ENCODE results near the gene DHRSX.
"Not testable (repeated sequence)": the region's sequence is repeated elsewhere in the genome, so short reads cannot be mapped to it uniquely, and the experiment has no call there.

Gene DHRSX

GRCh38 chrX:2500803-2501558 lies at the start of gene DHRSX, which contains the start of gene ZBED1:
Gene DHRSX (minus strand): TSS chrX:2500976. CDS start chrX:2500925, 51 bp downstream.
Gene ZBED1 (minus strand): TSS chrX:2500976. CDS start chrX:2490719, 10,257 bp downstream.
- peak in 1 of 2 donors; percentile 21 for DNase-seq (ENCODE audit: low read depth in 2 of 2)

GRCh38 chrX:2549876-2550275 lies 49.1 kb upstream of the DHRSX start:
- DNase-seq (ENCODE audit: low read depth in 2 of 2): no peak

- no peak for DNase-seq (ENCODE audit: low read depth in 2 of 2)
These were observed 48.1 kb upstream of the DHRSX start for GRCh38 chrX:2548711-2549423.

- DNase-seq (ENCODE audit: low read depth in 2 of 2): no peak
These were observed 47.0 kb upstream of the DHRSX start for GRCh38 chrX:2547736-2548135.

GRCh38 chrX:2546496-2546895 lies 45.7 kb upstream of the DHRSX start:
- no peak for DNase-seq (ENCODE audit: low read depth in 2 of 2)

GRCh38 chrX:2545144-2545543 lies 44.4 kb upstream of the DHRSX start:
- DNase-seq (ENCODE audit: low read depth in 2 of 2): no peak

GRCh38 chrX:2542826-2543521 lies 42.2 kb upstream of the DHRSX start:
- DNase-seq (ENCODE audit: low read depth in 2 of 2): no peak

- DNase-seq (ENCODE audit: low read depth in 2 of 2): no peak
These were observed 40.8 kb upstream of the DHRSX start for GRCh38 chrX:2541603-2542002.

GRCh38 chrX:2540426-2540947 lies 39.7 kb upstream of the DHRSX start:
- no peak for DNase-seq (ENCODE audit: low read depth in 2 of 2)

GRCh38 chrX:2539586-2539985 lies 38.8 kb upstream of the DHRSX start:
- no peak for DNase-seq (ENCODE audit: low read depth in 2 of 2)

GRCh38 chrX:2538031-2538757 lies 37.4 kb upstream of the DHRSX start:
- no peak for DNase-seq (ENCODE audit: low read depth in 2 of 2)

GRCh38 chrX:2536974-2537373 lies 36.2 kb upstream of the DHRSX start:
- DNase-seq (ENCODE audit: low read depth in 2 of 2): no peak

GRCh38 chrX:2536141-2536540 lies 35.4 kb upstream of the DHRSX start:
- DNase-seq (ENCODE audit: low read depth in 2 of 2): no peak

GRCh38 chrX:2534261-2535021 lies 33.7 kb upstream of the DHRSX start:
- not testable (repeated sequence) for DNase-seq (ENCODE audit: low read depth in 2 of 2)

GRCh38 chrX:2533424-2533823 lies 32.6 kb upstream of the DHRSX start:
- DNase-seq (ENCODE audit: low read depth in 2 of 2): no peak

GRCh38 chrX:2526390-2526789 lies 25.6 kb upstream of the DHRSX start:
- no peak for DNase-seq (ENCODE audit: low read depth in 2 of 2)

- DNase-seq (ENCODE audit: low read depth in 2 of 2): no peak
These were observed 23.1 kb upstream of the DHRSX start for GRCh38 chrX:2523911-2524310.

GRCh38 chrX:2521927-2522386 lies 21.2 kb upstream of the DHRSX start:
- DNase-seq (ENCODE audit: low read depth in 2 of 2): no peak

- DNase-seq (ENCODE audit: low read depth in 2 of 2): no peak
These were observed 20.5 kb upstream of the DHRSX start for GRCh38 chrX:2521092-2521926.

- no peak for DNase-seq (ENCODE audit: low read depth in 2 of 2)
These were observed 19.8 kb upstream of the DHRSX start for GRCh38 chrX:2520539-2520938.
